IgD-negative memory B cell (primary cell): ENCODE results near the gene TEAD4. TPM values are rescaled to one million over a fixed set of nuclear protein-coding genes. Genes with fewer than 3 reads are reported as not detected.

Source experiments
- polyA plus RNA-seq: library from polyadenylated mRNA; unstranded; fragments of 300-500 nt; fragmentation: Illumina TruSeq; gene quantifications from one replicate; pipeline ENCODE4 v1.2.3, GENCODE V29; 2021

Gene TEAD4
- polyA plus RNA-seq, 1 donor from 2014 or later: not detected

Other genes starting within 250 kb of the TEAD4 start
- gene FKBP4, start 164.4 kb upstream of the TEAD4 start, polyA plus RNA-seq: 31.9 TPM
- 57.9 TPM for gene ITFG2, start 146.7 kb upstream of the TEAD4 start, polyA plus RNA-seq
- 1.7 TPM for gene NRIP2, start 124.4 kb upstream of the TEAD4 start, polyA plus RNA-seq
- gene TEX52, start 102.4 kb upstream of the TEAD4 start, polyA plus RNA-seq: not detected
- gene FOXM1, start 82.2 kb upstream of the TEAD4 start, polyA plus RNA-seq: 0.88 TPM
- gene RHNO1, start 82.2 kb upstream of the TEAD4 start, polyA plus RNA-seq: 48.4 TPM
- 10.0 TPM for gene TULP3, start 68.5 kb upstream of the TEAD4 start, polyA plus RNA-seq
- gene TSPAN9, start 118.0 kb downstream of the TEAD4 start, polyA plus RNA-seq: not detected